RWPE2 (cell line): ENCODE data around the gene OR8G5.
A peak's percentile ranks its signal among the peaks of the same experiment; 100 is the strongest.
"Not testable (repeated sequence)": the region's sequence is repeated elsewhere in the genome, so short reads cannot be mapped to it uniquely, and the experiment has no call there.

Source experiments
- ATAC-seq: fragments of 200-7000 bp; cut with Tn5 transposase; 3 replicates; pipeline ENCODE4 v1.9.1; 2021; ENCODE audit warnings: low read depth
- DNase-seq: peaks from one replicate; pipeline ENCODE4 v3.0.0-alpha.2; 2020; ENCODE audit warnings: low spot score
- H3K27ac ChIP-seq: fragments of 450-650 bp; 2 replicates; pipeline ENCODE4 v1.5.1; 2017; ENCODE audit warnings: mild to moderate bottlenecking; ENCODE audit not compliant: poor library complexity, severe bottlenecking
- H3K27me3 ChIP-seq: fragments of 250-450 bp; sonication (Bioruptor Pico); 2 replicates; pipeline ENCODE4 v1.5.1; 2021; ENCODE audit warnings: mild to moderate bottlenecking, moderate library complexity; ENCODE audit not compliant: insufficient read depth, poor library complexity, severe bottlenecking
- H3K36me3 ChIP-seq: fragments of 250-450 bp; sonication (Bioruptor Pico); 2 replicates; pipeline ENCODE4 v1.5.1; 2020; ENCODE audit warnings: low read depth, mild to moderate bottlenecking, moderate library complexity
- H3K4me1 ChIP-seq: fragments of 250-450 bp; sonication (Bioruptor Pico); 2 replicates; pipeline ENCODE4 v1.5.1; 2021; ENCODE audit warnings: mild to moderate bottlenecking, moderate library complexity; ENCODE audit not compliant: insufficient read depth, poor library complexity, severe bottlenecking
- H3K4me3 ChIP-seq: fragments of 250-450 bp; sonication (Bioruptor Pico); 2 replicates; pipeline ENCODE4 v1.5.1; 2021; ENCODE audit warnings: mild to moderate bottlenecking, moderate library complexity; ENCODE audit not compliant: severe bottlenecking
- H3K9me3 ChIP-seq: fragments of 250-450 bp; sonication (Bioruptor Pico); 2 replicates; pipeline ENCODE4 v1.5.1; 2021; ENCODE audit warnings: mild to moderate bottlenecking, moderate library complexity; ENCODE audit not compliant: severe bottlenecking
- CTCF ChIP-seq: fragments of 450-650 bp; IDR thresholded peaks from one replicate; pipeline ENCODE4 v1.5.1; 2017; ENCODE audit warnings: mild to moderate bottlenecking, moderate library complexity; ENCODE audit not compliant: poor library complexity, severe bottlenecking

OR8G5 gene

GRCh38 chr11:124214027-124214426 is 42.1 kb upstream of the OR8G5 start:
- ATAC-seq, result no peak
- no peak overlapping the region for H3K27ac ChIP-seq

GRCh38 chr11:124219126-124219525 is 37.0 kb upstream of the OR8G5 start:
- TF ChIP-seq CTCF, result no peak
- H3K36me3 ChIP-seq, result no peaks in the 10 kb centered on the region
- H3K4me3 ChIP-seq, result no peak overlapping the region
- no peaks in the 10 kb centered on the region for H3K9me3 ChIP-seq
- H3K27ac ChIP-seq, result no peak overlapping the region
- DNase-seq (no peak), ATAC-seq (peak; percentile 54; the same call in 2 of the 3 replicates)
- peaks cover 3% of the 10 kb centered on the region for H3K27me3 ChIP-seq
- H3K4me1 ChIP-seq, result peaks cover 6% of the 10 kb centered on the region

More at GRCh38 chr11:124214027-124214426, 42.1 kb upstream of the OR8G5 start:
- no peak for DNase-seq
- H3K9me3 ChIP-seq, result no peaks in the 10 kb centered on the region
- no peak for TF ChIP-seq CTCF
- H3K4me1 ChIP-seq, result no peaks in the 10 kb centered on the region
- H3K4me3 ChIP-seq, result no peak overlapping the region
- H3K36me3 ChIP-seq, result no peaks in the 10 kb centered on the region
- peaks cover 3% of the 10 kb centered on the region for H3K27me3 ChIP-seq

- Histone ChIP-seq H3K4me1 (peaks cover 6% of the 10 kb centered on the region), H3K27me3 (peaks cover 6% of the 10 kb centered on the region), H3K27ac (no peak overlapping the region), H3K36me3 (no peaks in the 10 kb centered on the region), H3K9me3 (no peaks in the 10 kb centered on the region), H3K4me3 (no peak overlapping the region)
- no peak for TF ChIP-seq CTCF
- DNase-seq (no peak), ATAC-seq (no peak)
These were observed 33.8 kb upstream of the OR8G5 start for GRCh38 chr11:124222407-124222806.

GRCh38 chr11:124224618-124225423 is 31.4 kb upstream of the OR8G5 start:
- not testable (repeated sequence) for ATAC-seq

GRCh38 chr11:124225471-124225870 is 30.7 kb upstream of the OR8G5 start:
- ATAC-seq (no peak), DNase-seq (no peak)
- H3K27me3 ChIP-seq, result peaks cover 6% of the 10 kb centered on the region
- no peak overlapping the region for H3K4me3 ChIP-seq
- H3K36me3 ChIP-seq, result no peaks in the 10 kb centered on the region
- TF ChIP-seq CTCF, result no peak
- no peaks in the 10 kb centered on the region for H3K9me3 ChIP-seq
- peaks cover 6% of the 10 kb centered on the region for H3K4me1 ChIP-seq
- H3K27ac ChIP-seq, result no peak overlapping the region

More at GRCh38 chr11:124224618-124225423, 31.4 kb upstream of the OR8G5 start:
- DNase-seq, H3K4me1 ChIP-seq, H3K27me3 ChIP-seq, H3K36me3 ChIP-seq, H3K27ac ChIP-seq, H3K4me3 ChIP-seq, H3K9me3 ChIP-seq: not testable (repeated sequence)
